HG02852 (cell line): ENCODE data around the gene CDCA8.
"Not testable (repeated sequence)": the region's sequence is repeated elsewhere in the genome, so short reads cannot be mapped to it uniquely, and the experiment has no call there.

Experiments used
- ATAC-seq: cut with Tn5 transposase; IDR thresholded peaks from one replicate; pipeline ENCODE4 v1.9.1; 2021; ENCODE audit warnings: mild to moderate bottlenecking, moderate library complexity; ENCODE audit not compliant: unreplicated experiment

The CDCA8 gene

DNA sequence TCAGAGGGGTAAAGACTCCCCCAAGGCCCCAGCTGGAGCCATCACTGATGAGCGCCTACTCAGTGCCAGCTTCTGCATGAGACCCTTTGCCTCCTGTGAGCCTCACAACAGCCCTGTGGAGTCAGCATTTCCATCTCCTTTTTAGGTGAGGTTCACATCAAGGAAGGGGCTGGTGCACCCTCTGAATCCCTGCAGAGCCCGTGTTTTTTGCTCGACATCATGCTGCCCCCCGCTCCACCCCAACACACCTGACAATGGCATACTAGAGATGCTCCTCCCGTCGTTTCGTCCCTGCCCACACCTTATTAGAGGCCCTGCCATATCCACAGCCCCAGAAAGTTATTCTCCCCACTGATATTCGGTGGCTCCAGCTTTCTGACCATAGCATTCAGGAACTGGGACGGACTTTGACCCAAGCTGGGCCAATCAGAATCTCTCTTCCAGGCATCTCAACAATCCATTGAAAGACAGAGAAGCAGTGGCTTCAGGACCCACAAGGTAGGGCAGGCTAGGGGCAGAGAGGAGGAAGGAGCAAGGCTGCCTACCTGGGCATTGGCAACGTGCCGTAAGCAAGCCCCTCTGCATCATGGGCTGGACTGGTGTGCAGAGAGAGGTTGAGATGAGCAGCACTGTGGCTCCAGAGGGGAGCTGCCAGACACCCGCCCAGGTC, 39.9 kb downstream of the CDCA8 start:
- no peak for ATAC-seq

DNA sequence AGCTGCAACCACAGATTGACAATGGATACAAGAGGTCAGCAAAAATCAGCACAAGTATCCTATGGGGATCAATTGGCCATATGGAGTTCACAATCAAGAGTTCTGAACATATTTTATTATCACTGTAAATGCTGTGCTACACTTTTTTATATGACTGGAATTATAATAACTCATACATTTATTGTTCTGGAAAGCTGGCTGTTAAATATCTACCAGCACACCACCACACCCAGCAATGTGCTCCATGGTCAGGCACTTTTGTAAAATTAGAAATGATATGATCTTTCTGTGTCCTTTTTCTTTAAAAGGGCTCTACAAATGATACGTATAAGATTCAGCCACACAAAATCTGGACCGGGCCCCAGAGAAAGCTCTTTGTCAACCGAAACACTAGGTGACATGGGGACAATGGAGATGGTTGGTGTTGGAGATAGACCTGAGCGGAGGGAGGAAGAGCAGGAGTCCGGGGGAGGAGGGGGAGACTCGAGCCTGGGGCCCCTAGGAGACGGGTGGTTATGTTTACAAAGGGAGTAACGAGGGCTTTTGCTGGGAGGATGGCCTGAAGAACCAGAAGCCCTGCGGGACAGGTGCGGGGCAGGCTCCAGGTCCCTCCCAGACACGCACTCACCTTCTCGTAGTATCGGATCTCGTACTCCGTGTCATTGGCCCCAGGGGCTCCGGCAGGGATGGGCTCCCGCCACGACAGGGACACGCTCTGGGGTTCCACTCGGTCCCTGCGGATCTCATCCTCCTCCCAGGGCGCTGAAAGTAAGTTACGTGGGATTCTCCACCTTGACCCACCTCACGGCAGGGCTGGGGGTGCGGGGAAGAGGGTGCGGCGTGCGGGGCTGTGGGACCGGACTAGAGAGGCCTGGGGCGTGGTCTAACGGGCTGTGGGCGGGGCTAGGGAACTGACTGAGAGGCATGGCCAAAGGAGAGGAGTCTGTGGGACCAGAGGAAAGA, 42.6 kb downstream of the CDCA8 start:
- ATAC-seq: no peak

DNA sequence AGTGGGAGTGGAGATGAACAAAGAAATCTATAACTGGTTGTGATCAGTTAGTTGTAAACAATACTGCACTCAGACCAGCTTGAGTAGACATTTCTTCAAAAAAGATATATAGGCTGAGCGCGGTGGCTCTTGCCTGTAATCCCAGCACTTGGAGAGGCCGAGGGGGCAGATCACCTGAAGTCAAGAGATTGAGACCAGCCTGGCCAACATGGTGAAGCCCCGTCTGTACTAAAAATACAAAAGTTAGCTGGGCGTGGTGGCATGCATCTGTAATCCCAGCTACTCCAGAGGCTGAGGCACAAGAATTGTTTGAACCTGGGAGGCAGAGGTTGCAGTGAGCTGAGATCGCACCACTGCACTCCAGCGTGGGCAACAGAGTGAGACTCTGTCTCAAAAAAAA, 45.7 kb downstream of the CDCA8 start:
- not testable (repeated sequence) for ATAC-seq

DNA sequence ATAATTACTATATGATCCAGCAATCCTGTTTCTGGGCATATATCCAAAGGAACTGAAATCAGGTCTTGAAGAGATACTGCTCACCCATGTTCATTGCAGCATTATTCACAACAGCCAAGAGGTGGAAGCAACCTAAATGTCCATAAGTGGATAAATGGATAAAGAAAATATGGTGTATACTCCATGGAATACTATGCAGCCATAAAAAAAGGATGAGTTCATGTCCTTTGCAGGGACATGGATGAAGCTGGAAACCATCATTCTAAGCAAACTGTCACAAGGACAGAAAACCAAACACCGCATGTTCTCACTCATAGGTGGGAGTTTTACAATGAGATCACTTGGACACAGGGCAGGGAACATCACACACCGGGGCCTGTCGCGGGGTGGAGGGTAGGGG, 46.3 kb downstream of the CDCA8 start:
- not testable (repeated sequence) for ATAC-seq

DNA sequence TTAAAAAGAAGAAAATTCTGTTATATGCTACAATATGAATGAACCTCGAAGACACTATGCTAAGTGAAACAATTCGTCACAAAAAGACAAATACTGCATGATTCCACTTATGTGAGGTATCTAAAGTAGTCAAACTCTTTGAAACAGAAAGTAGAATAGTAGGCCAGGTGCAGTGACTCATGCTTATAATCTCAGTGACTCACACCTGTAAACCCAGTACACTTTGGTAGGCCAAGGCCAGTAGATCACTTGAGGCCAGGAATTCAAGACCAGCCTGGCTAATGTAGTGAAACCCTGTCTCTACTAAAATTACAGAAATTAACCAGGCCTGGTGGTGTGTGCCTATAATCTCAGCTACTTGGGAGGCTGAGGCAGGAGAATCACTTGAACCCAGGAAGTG, 46.9 kb downstream of the CDCA8 start:
- ATAC-seq: no peak

DNA sequence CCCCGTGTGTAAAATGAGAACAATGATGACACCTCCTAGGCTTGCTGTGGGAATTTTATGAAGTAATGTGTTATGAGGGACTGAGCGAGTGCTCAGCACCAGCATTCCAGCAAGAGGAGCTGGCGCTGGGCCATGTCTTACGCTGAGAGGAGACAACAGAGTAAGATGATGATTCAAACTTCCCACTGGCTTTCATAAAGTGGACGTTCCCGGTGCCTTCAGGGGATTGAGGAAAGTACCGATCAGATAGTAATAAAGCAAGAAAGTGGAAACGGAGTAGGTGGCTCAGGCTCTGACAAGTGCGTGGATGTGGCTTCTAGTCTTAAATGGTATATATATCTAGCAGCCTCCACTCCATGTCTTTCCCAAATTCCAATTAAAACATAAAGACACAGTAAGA, 48.8 kb downstream of the CDCA8 start:
- ATAC-seq: no peak

DNA sequence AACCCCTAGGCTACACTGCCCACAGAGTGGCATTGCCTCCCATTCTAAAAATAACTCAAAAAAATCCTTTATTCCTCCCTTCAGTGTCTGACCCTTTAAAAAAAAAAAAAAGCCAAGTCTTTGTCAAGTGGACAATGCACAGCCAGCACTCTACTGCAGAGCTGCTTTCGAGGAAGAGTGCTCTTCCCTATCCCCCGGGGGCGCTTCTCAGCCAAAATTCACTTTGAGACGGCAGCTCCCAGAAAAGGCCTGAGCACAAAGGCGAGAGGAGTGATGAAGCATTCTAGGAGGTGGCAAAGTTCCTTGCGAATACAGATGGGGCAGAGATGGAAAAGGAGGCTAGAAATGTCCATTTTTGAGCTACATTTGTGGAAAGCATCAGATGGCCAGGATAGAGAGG, 49.3 kb downstream of the CDCA8 start:
- no peak for ATAC-seq

DNA sequence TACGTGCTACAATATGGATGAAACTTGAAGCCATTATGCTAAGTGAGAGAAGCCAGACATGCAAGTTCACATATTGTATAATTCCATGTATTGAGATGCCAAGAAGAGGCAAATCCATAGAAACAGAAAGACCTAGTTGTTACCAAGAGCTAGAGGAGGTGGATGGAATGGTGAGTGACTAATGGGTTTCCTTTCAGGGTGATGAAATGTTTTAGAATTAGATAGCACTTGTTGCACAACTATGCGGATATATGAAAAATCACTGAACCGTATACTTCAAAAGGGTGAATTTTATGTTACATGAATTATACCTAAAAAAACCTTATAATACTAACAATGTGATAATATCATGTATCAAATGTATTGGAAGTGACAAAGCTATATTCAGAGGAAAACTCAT, 54.5 kb downstream of the CDCA8 start:
- no peak for ATAC-seq

DNA sequence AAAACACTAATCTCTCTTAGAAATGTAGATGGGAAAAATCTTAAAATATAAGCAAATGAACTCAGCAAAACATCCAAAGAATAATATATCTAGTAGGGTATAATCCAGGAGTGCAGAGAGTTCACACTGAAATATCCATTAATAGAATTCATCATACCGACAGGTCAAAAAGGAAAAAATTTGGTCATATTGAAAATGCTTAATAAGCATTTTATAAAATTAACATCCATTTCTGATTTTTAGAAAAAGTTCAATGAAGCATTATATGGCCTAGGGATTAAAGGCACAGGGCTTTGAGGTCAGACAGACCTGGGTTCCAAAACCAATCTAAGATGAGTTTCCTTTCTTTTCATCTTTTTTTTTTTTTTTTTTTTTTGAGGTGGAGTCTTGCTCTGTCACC, 56.2 kb downstream of the CDCA8 start:
- ATAC-seq: no peak

DNA sequence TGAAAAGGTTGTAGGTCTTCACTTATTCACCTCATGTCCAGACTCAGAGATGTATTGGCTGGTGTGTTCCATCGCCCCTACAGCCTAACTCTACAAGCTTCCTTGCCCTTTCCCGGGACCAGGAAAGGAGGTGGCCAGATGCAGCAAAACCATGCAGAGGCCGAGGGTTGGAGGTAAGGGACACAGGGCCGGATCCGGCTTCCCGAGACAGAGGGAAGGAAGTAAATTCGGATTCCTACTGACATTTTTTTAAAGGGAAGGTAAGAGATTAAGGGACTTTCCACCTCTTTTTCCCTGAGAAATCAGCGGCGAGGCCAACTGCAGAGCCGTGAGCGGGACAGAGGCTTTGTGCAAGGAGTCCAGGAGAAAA, 59.9 kb downstream of the CDCA8 start:
- no peak for ATAC-seq

DNA sequence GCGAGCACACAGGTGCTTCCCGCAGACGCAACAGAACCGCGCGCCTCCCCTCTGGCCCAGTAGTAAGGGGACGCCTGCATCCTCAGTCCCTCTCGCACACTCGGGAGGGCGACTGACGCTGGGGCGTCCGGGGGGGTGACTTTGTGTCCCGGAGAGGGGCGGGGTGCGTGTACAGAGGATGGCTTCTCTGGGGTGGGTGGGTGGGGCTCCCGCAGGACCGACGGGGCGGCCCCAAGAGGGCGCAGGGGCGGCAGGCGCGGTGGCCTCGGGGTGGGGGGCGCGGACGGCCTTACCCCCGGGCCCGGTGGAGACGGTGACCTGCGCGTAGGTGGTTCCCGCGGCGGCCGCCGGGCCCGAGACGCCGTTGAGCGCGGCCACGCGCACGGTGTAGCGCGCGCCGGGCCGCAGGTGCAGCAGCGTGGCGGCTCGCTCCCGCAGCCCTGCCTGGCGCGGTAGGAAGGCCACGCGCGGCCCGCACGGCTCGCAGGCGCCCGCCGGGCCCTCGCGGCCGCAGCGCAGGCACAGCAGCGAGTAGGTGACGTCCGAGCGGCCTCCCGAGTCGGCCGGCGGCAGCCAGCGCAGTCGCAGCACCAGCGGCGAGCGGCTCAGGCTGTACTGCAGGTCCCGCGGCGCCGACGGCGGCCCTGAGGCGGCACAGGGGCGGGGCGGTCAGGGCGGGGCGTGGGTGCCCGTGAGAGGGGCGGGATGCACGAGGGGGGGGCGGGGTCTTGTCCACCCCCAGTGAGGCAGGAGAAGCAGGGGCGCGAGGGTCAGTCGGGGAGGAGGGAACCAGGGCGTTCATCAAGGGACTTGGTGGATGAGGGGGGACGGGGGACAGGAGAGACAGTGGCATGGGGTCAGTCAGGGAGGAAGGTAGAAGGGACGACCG, 60.5 kb downstream of the CDCA8 start:
- ATAC-seq: no peak

DNA sequence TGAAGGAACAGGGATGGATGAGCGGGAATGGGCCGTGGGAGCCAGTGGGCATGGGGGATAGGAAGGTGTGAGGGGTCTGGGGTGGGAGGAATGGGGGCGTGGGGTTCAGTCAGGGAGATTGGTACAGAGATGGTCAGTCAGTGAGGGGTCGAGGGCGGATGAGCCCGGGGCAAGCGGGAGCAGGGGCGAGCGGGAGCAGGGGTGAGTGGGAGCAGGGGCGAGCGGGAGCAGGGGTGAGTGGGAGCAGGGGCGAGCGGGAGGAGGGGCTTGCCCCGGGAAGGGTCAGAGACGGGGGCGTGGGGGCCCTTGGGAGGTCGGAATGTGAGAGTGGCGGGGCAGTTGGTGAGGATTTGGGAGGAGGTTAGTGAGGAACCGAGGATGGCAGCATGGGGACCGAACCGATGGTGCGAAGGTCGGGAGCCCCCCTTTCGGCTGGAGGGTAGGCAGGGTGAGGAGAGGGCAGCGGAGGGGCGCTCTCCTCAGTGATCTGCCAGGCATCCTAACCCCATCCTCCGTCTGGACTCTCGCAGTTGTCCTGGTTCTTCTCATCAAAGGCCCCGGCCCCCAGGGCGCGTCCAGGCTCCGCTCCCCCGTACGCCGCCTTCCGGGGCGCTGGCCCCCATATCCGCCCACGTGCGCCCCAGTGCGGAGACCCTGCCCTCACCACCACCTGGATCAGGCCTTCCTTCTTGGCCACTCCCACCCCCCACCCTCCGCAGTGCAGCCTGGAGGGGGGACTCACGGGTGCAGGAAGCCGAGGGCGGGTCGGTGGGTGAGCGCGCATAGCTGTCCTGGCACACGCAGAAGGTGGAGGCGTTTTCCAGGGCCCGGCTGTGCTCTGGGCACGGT, 61.4 kb downstream of the CDCA8 start:
- ATAC-seq: no peak

DNA sequence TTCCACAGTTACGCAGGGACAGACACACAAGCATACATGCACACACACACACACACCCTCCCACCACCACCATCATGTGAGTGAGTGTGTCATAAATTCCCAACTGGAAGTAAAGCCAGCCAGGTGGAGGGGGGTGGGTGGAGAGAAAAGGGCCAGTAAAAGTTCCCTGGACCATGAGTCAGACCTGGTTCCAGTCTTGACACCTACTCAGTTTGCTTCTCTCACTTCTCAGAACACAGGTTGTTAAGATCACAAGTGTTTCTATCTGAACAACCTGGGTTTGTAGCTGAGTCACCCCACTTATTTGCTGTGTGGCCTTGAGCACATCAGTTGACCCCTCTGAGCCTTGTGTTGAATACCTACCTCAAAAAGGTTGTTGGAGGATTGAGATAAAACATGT, 63.0 kb downstream of the CDCA8 start:
- ATAC-seq: no peak

DNA sequence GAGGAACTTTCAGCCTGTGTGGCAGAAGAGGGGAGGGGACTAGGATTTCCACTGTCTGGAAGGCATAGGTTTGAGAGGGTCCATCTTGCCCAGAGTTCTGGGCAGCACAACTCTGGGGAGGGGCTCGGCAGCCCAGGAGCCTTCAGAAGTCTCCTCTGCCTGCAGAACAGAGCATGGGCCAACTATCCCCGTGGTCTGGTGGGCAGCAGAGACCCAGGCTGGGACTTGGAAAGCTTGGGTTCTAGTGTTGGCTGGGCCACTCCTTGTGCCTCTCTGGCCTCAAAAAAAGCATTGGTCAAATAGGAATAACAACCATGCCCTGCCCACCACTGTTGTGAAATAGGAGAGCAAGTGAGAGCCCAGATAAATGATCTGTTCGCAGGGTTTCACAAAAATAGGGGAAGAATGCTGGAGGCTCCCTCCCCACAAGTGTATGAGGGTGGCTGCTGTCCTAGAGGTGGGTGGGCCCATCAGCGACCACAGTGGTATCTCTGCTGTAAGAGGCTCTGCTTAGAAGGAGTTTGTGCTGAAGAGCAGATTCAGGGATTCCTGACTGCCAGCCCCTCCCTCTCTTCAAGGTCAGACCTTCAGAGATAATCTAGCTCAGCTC, 63.7 kb downstream of the CDCA8 start:
- ATAC-seq: no peak
